ENCODE measurements around the gene WDR47.

WDR47 gene

GRCh38 chr1:109079240-109079622 is 37.3 kb upstream of the WDR47 start:
- Histone ChIP-seq H3K27ac (peak overlapping the region; percentile 78), H3K4me2 (ENCODE audit: low read length) (no peak overlapping the region), H3K9me3 (ENCODE audit: control insufficient read depth, low read length) (no peaks in the 10 kb centered on the region), H3K4me1 (no peaks in the 10 kb centered on the region), H3K4me3 (ENCODE audit: low read depth, low read length) (no peak overlapping the region), H2AFZ (no peak overlapping the region), H3K79me2 (peaks cover 3% of the 10 kb centered on the region), H3K36me3 (ENCODE audit: control insufficient read depth, insufficient read depth, low read length) (no peaks in the 10 kb centered on the region), H3K9ac (no peak overlapping the region), H3K27me3 (ENCODE audit: control insufficient read depth, insufficient read depth, low read length) (no peaks in the 10 kb centered on the region)
- no peak for TF ChIP-seq CTCF (IDR thresholded peaks at IDR 0.05)

DNA sequence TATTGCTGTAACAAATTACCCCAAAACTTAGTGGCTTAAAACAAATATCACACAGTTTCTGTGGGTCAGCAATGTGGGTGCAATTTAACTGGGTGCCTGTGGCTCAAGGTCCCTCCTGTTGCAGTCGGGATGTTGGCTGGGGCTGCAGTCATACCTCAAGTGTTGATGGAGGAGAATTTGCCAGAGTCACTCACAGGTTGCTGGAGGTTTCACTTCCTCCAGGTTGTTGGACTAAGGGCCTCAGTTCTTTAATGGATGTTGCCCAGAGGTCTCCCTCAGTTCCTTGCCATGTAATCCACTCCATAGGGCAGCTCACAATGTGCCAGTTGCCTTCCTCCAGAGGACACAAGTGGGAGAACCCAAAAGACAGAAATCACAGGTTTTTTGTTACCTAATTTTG is 36.4 kb upstream of the WDR47 start:
- Histone ChIP-seq H3K4me2 (ENCODE audit: low read length) (no peak overlapping the region), H3K9me3 (ENCODE audit: control insufficient read depth, low read length) (no peaks in the 10 kb centered on the region), H2AFZ (no peak overlapping the region), H3K4me3 (ENCODE audit: low read depth, low read length) (no peak overlapping the region), H3K9ac (no peak overlapping the region), H3K36me3 (ENCODE audit: control insufficient read depth, insufficient read depth, low read length) (no peaks in the 10 kb centered on the region), H3K27ac (no peak overlapping the region), H3K27me3 (ENCODE audit: control insufficient read depth, insufficient read depth, low read length) (no peaks in the 10 kb centered on the region), H3K79me2 (peaks cover 4% of the 10 kb centered on the region), H3K4me1 (no peaks in the 10 kb centered on the region)
- no peak for TF ChIP-seq CTCF (IDR thresholded peaks at IDR 0.05)

DNA sequence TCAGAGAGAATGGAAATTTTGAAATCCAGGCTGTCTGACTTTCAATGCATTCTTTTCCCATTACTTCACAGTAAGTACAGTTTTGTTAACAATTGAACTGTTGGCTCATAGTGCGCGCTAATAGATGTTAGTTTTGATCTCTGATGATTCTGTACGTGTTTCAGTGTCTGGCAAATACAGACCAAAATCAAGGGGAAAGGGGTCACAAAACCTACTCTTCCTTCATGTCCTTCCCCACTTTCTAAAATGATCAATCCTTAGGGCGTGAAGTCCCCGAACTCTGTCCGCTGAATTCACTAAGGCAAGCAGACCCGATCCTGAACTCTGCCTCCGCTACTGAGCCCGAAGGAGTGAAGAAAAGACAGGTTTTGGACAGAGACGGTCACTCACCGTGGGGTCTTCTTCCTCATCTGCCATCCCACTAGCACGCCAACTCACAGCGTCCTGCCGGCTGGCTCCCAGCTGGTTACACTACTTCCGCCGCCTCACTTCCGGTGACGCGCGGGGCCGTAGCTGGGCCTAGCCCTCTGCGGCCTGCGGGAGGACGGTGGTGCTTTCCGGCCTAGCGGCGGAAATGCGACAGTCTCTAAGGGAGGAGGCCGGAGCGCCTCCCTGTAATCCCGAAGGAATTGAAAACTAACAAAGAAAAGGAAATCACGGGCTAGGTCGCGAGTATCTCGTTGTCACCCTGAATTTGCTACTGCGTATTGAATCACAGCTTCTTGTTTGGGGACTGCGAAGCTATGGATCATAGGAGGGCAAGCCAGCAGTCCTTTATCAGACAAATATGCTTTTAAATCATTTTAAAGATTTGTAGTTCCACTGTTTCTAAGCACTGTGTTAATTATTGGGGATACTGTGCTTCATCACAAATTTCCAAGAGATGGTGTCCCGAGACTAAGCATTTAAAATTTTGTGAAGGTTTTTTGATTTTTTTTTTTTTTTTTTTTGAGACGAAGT is 33.9 kb upstream of the WDR47 start, which contains the start of gene TAF13:
Gene TAF13 (minus strand): TSS at position 473 of the 960 bp plus-strand sequence. CDS start 56 bp downstream, at position 417.
- Histone ChIP-seq H3K27ac (peak within 1 kb of the TSS; percentile 95), H3K79me2 (peaks cover 5% of the 10 kb centered on the region), H3K4me1 (no peaks in the 10 kb centered on the region), H3K9me3 (ENCODE audit: control insufficient read depth, low read length) (no peaks in the 10 kb centered on the region), H3K4me3 (ENCODE audit: low read depth, low read length) (peak within 1 kb of the TSS; percentile 79), H2AFZ (peak within 1 kb of the TSS; percentile 94), H3K4me2 (ENCODE audit: low read length) (peak within 1 kb of the TSS; percentile 73), H3K36me3 (ENCODE audit: control insufficient read depth, insufficient read depth, low read length) (no peaks in the 10 kb centered on the region), H3K27me3 (ENCODE audit: control insufficient read depth, insufficient read depth, low read length) (no peaks in the 10 kb centered on the region), H3K9ac (peak within 1 kb of the TSS; percentile 78)
- no peak for TF ChIP-seq CTCF (IDR thresholded peaks at IDR 0.05)

DNA sequence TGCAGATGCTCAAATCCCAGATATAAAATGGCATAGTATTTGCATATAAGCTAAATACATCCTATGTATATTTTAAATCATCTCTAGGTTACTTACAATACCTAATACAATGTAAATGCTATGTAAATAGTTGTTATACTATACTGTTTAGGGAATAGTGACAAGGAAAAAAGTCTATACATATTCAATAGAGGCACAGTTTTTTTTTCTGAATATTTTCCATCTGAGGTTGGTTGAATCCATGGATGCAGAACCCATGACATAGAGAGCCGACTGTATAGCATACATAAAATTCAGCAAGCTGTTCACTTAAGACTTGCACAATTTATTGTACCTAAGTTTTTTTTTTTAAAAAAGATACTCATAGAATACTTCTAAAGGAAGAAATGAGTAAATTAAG is 27.4 kb upstream of the WDR47 start:
- TF ChIP-seq CTCF (IDR thresholded peaks at IDR 0.05) = no peak
- Histone ChIP-seq H3K9me3 (ENCODE audit: control insufficient read depth, low read length) (no peaks in the 10 kb centered on the region), H3K4me2 (ENCODE audit: low read length) (no peak overlapping the region), H3K27me3 (ENCODE audit: control insufficient read depth, insufficient read depth, low read length) (no peaks in the 10 kb centered on the region), H3K4me1 (no peaks in the 10 kb centered on the region), H2AFZ (no peak overlapping the region), H3K79me2 (peaks cover 2% of the 10 kb centered on the region), H3K27ac (no peak overlapping the region), H3K4me3 (ENCODE audit: low read depth, low read length) (no peak overlapping the region), H3K36me3 (ENCODE audit: control insufficient read depth, insufficient read depth, low read length) (no peaks in the 10 kb centered on the region), H3K9ac (no peak overlapping the region)
